Epithelial cell of esophagus (primary cell): ENCODE measurements around the gene HPS5.

Source experiments
- DNase-seq: peaks from one replicate; pipeline ENCODE4 v3.0.0; 2010; ENCODE audit warnings: low read depth
- H3K4me3 ChIP-seq: 2 replicates; pipeline ENCODE4 v1.5.1; 2011; ENCODE audit warnings: mild to moderate bottlenecking, low read length, control low read depth
- TF ChIP-seq, protein P1 (sequence below): IDR thresholded peaks from 2 replicates; pipeline ENCODE4 v1.5.1; 2011; ENCODE audit warnings: low read depth, mild to moderate bottlenecking, low read length, control low read depth, inconsistent platforms; ENCODE audit not compliant: insufficient read depth; ENCODE audit errors: missing control alignments

HPS5 gene

DNA sequence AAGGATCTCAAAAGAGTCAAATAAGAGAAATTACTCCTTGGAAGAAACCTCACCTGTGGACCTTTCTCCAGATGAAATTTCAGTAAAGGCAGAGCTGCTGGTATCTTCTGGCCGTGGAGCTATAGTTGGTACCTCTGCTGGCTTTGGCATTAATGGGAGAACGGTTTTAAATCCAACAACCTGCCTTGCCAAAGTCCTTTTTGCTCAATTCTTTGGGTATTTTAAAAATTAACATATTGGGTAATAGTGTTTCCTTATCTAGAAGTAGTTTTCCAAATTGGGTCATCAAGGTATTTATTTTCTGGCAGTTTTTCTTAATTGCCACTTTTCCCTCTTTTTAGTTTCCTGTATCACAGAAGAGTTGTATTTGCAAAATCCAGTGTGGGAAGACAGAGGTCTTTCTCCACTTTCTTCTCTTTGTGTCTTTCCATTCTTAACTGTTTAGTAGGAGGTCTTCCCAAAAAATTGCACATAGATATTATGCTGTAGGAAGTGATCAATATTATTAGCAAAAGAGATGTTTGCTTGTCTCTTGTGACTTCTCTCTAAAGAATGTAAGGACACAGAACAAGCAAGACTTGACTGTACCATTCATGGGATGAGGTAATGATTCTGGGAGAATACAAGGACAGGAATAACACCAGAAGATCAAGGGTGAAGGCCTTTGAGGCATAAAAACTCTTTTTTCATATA lies 85.1 kb downstream of the HPS5 start, which contains the start of gene SAA4:
SAA4 (minus strand) TSS at position 139 of the 693 bp plus-strand sequence. CDS start 876 bp downstream, outside the sequence.
- DNase-seq: peak; percentile 49
- TF ChIP-seq, protein P1, sequence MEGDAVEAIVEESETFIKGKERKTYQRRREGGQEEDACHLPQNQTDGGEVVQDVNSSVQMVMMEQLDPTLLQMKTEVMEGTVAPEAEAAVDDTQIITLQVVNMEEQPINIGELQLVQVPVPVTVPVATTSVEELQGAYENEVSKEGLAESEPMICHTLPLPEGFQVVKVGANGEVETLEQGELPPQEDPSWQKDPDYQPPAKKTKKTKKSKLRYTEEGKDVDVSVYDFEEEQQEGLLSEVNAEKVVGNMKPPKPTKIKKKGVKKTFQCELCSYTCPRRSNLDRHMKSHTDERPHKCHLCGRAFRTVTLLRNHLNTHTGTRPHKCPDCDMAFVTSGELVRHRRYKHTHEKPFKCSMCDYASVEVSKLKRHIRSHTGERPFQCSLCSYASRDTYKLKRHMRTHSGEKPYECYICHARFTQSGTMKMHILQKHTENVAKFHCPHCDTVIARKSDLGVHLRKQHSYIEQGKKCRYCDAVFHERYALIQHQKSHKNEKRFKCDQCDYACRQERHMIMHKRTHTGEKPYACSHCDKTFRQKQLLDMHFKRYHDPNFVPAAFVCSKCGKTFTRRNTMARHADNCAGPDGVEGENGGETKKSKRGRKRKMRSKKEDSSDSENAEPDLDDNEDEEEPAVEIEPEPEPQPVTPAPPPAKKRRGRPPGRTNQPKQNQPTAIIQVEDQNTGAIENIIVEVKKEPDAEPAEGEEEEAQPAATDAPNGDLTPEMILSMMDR: no peak
- H3K4me3 ChIP-seq: no peak within 1 kb of the TSS

- no peak for DNase-seq
Measured at GRCh38 chr11:18235394-18236334, 86.3 kb downstream of the HPS5 start.

GRCh38 chr11:18233912-18234311 lies 88.0 kb downstream of the HPS5 start:
- TF ChIP-seq, protein P1: no peak

More at GRCh38 chr11:18235394-18236334, 86.3 kb downstream of the HPS5 start:
- H3K4me3 ChIP-seq: no peak overlapping the region
- TF ChIP-seq, protein P1: no peak

GRCh38 chr11:18230859-18231258 lies 91.1 kb downstream of the HPS5 start:
- no peak for DNase-seq
- TF ChIP-seq, protein P1: no peak
- no peak overlapping the region for H3K4me3 ChIP-seq

More at GRCh38 chr11:18233912-18234311, 88.0 kb downstream of the HPS5 start:
- no peak for DNase-seq
- H3K4me3 ChIP-seq: no peak overlapping the region

GRCh38 chr11:18229501-18229900 lies 92.4 kb downstream of the HPS5 start:
- H3K4me3 ChIP-seq: no peak overlapping the region
- no peak for DNase-seq
- TF ChIP-seq, protein P1: no peak
